Osteoblast (primary cell): ENCODE data around the gene INA. TPM values are rescaled to one million over a fixed set of nuclear protein-coding genes. Genes with fewer than 3 reads are reported as not detected.
A peak's percentile ranks its signal among the peaks of the same experiment; 100 is the strongest.

Experiments used
- DNase-seq: peaks from one replicate; pipeline ENCODE4 v3.0.0; 2011; ENCODE audit warnings: low spot score, mixed read lengths; ENCODE audit not compliant: insufficient read length; ENCODE audit errors: missing footprints
- H2AFZ ChIP-seq: 2 replicates; pipeline ENCODE4 v1.6.0; 2011; ENCODE audit warnings: mild to moderate bottlenecking, low read length
- H3K27ac ChIP-seq: 2 replicates; pipeline ENCODE4 v1.5.1; 2011; ENCODE audit warnings: mild to moderate bottlenecking, low read depth, low read length, moderate library complexity
- H3K27me3 ChIP-seq: 2 replicates; pipeline ENCODE4 v1.6.0; 2012; ENCODE audit warnings: mild to moderate bottlenecking, control low read depth, inconsistent platforms, low read length, moderate library complexity; ENCODE audit not compliant: insufficient read depth
- H3K36me3 ChIP-seq: 2 replicates; pipeline ENCODE4 v1.5.1; 2011; ENCODE audit warnings: mild to moderate bottlenecking, low read length, control low read depth, moderate library complexity; ENCODE audit not compliant: insufficient read depth
- H3K4me1 ChIP-seq: 2 replicates; pipeline ENCODE4 v1.5.1; 2011; ENCODE audit warnings: mild to moderate bottlenecking, low read length, control low read depth, moderate library complexity; ENCODE audit not compliant: insufficient read depth
- H3K4me2 ChIP-seq: 2 replicates; pipeline ENCODE4 v1.6.0; 2011; ENCODE audit warnings: mild to moderate bottlenecking, low read length; ENCODE audit not compliant: insufficient read depth
- H3K4me3 ChIP-seq: fragments of 200-600 bp; sonication (generic); 3 replicates; pipeline ENCODE4 v1.5.1; 2012; ENCODE audit warnings: mild to moderate bottlenecking, low read length, inconsistent platforms; ENCODE audit not compliant: insufficient read depth
- H3K79me2 ChIP-seq: 2 replicates; pipeline ENCODE4 v1.6.0; 2012; ENCODE audit warnings: mild to moderate bottlenecking, low read length, control low read depth, inconsistent platforms; ENCODE audit not compliant: insufficient read depth
- H3K9me3 ChIP-seq: 2 replicates; pipeline ENCODE4 v1.5.1; 2011; ENCODE audit warnings: low read depth, low read length, control low read depth
- H4K20me1 ChIP-seq: 2 replicates; pipeline ENCODE4 v1.6.0; 2012; ENCODE audit warnings: mild to moderate bottlenecking, low read length, control low read depth; ENCODE audit not compliant: insufficient read depth
- CTCF ChIP-seq: IDR thresholded peaks from 2 replicates; pipeline ENCODE4 v1.5.1; 2011; ENCODE audit warnings: mild to moderate bottlenecking, low read depth, low read length, moderate library complexity; ENCODE audit errors: extremely low read depth
- total RNA-seq: library from RNA; depleted of rRNA; stranded (reverse); fragments of >200 nt; gene quantifications from 2 replicates; pipeline ENCODE4 v1.2.3, GENCODE V29; 2012

The INA gene
- total RNA-seq, 1 donor, result 0.36 TPM

DNA sequence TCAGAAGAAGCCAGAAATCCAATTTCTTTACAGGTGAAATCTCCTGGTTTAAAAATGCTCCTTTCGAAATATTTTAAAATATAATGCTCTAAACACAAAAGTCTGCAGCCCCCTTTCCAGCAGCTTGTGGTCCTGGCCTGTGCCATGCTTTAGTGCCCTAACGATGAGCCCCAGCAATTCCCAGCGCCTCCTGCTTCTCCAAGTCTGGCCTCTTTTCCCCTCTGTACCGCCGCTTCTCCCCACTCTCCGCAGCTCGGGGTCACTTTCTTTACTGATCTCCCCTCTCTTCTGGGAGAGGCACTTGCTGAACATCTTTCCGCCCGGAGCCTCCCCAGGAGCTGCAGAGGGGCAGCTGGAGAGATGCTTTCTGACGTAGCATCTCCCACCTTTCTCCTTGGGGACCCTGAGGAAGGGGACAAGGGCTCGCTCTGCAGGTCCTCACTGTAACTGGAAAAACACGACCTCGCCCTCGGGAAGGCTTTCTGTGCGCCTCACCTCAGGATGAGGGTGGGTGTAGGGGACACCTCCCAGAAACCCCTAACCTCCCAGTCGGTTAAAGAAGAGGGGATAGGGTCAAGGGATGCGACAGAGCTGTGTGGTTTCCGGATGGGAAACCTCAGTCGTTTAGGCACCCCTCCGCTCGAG lies 565 bp upstream of the INA start:
- no peaks in the 10 kb centered on the region for H3K79me2 ChIP-seq
- H3K27me3 ChIP-seq, result peaks cover 63% of the 10 kb centered on the region
- peaks cover 8% of the 10 kb centered on the region for H3K4me1 ChIP-seq
- DNase-seq, result no peak
- TF ChIP-seq CTCF, result no peak
- no peaks in the 10 kb centered on the region for H3K36me3 ChIP-seq
- H2AFZ ChIP-seq, result no peak overlapping the region
- H3K27ac ChIP-seq, result no peak overlapping the region
- no peak overlapping the region for H3K4me3 ChIP-seq
- no peaks in the 10 kb centered on the region for H3K9me3 ChIP-seq
- no peak overlapping the region for H3K4me2 ChIP-seq
- no peaks in the 10 kb centered on the region for H4K20me1 ChIP-seq

GRCh38 chr10:103277713-103278536 lies 987 bp downstream of the INA start:
- Histone ChIP-seq H3K36me3 (no peaks in the 10 kb centered on the region), H3K79me2 (no peaks in the 10 kb centered on the region), H3K4me2 (peak overlapping the region; percentile 64), H3K27ac (no peak overlapping the region), H3K4me3 (peak overlapping the region; percentile 57), H2AFZ (no peak overlapping the region), H4K20me1 (no peaks in the 10 kb centered on the region), H3K9me3 (no peaks in the 10 kb centered on the region), H3K4me1 (peaks cover 8% of the 10 kb centered on the region), H3K27me3 (peaks cover 79% of the 10 kb centered on the region)
- peak; percentile 61 for DNase-seq
- no peak for TF ChIP-seq CTCF

DNA sequence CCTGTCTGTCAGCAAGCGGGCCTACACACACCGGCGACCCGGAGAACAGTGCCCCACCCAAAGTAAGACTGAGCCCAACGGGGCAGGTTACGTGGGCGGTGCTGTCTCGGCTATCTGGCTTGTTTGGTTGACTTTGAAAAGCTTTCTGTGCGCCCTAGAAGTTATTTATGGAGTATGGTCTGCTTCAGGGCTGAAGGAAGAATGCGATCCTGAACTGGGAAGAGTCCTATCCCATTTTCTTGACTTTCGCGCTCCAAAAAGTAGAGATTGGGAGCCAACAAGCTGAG lies 1.5 kb downstream of the INA start:
- Histone ChIP-seq H3K4me3 (no peak overlapping the region), H3K27ac (no peak overlapping the region), H3K79me2 (no peaks in the 10 kb centered on the region), H2AFZ (no peak overlapping the region), H3K4me2 (no peak overlapping the region), H3K36me3 (no peaks in the 10 kb centered on the region), H3K4me1 (peaks cover 3% of the 10 kb centered on the region), H3K9me3 (no peaks in the 10 kb centered on the region), H3K27me3 (peaks cover 84% of the 10 kb centered on the region), H4K20me1 (no peaks in the 10 kb centered on the region)
- DNase-seq, result peak; percentile 74
- no peak for TF ChIP-seq CTCF

DNA sequence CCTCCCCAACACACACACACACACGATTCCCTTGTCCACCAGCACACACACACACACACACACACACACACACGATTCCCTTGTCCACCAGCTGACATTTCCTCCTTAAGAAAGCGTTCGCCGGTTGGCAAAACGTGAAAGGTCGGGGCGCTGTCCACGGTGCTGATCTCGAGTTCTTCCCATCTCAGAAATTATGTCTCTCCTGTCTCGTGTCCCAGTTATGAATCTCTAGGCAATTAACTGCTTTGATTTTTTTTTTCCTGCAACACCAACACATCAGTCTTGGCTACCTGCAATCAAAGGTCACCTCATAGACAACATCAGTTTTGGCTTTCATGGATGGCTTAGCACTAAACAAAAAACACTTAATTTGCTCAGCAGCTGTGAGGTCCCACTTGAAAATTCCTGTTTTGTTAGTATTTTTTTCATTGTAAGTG lies 1.9 kb downstream of the INA start:
- H3K4me1 ChIP-seq, result no peaks in the 10 kb centered on the region
- TF ChIP-seq CTCF, result no peak
- H3K27ac ChIP-seq, result no peak overlapping the region
- peak; percentile 76 for DNase-seq
- no peaks in the 10 kb centered on the region for H3K9me3 ChIP-seq
- no peak overlapping the region for H3K4me3 ChIP-seq
- no peak overlapping the region for H2AFZ ChIP-seq
- peaks cover 85% of the 10 kb centered on the region for H3K27me3 ChIP-seq
- no peaks in the 10 kb centered on the region for H4K20me1 ChIP-seq
- H3K79me2 ChIP-seq, result no peaks in the 10 kb centered on the region
- H3K4me2 ChIP-seq, result no peak overlapping the region
- H3K36me3 ChIP-seq, result no peaks in the 10 kb centered on the region
